NCI-H524 (cell line): ENCODE data around the gene GIMAP8.

Experiments
- DNase-seq, 2 experiments: peaks; one replicate each; lab custom pipeline; 2025; lab: John Stamatoyannopoulos, UW

GIMAP8 gene

DNA sequence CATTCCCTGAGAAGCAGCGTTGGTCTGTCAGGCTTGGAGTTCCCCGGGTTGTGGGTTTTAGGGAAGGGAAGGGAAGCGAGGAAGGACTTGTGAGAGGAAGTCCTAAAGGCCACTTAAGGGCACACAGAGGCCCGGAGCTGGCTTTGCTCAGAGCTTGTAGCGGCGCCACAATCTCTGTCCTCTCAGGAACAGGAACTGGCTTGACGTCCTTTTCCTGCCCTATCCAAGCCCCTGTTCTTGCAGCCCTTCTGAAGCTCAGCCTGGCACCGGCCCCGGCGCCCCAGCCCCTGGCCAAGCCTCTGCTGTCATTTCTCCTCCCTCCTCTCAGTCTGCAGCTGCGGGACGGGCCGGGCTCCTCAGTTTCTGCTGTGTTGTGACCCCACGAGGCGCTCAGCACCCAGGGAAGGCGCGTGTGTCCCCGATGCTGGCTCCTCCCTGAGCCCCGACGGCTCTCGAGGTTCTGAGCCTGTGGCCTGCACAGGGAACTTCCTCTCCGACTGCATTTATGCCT is at the start of gene GIMAP8:
TSS of gene GIMAP8 (plus strand) at position 140 of the 511 bp plus-strand sequence. CDS start 16,069 bp downstream, outside the sequence.
- DNase-seq: no peak

GRCh38 chr7:150400788-150401423 is 49.5 kb upstream of the GIMAP8 start:
- DNase-seq: no peak

DNA sequence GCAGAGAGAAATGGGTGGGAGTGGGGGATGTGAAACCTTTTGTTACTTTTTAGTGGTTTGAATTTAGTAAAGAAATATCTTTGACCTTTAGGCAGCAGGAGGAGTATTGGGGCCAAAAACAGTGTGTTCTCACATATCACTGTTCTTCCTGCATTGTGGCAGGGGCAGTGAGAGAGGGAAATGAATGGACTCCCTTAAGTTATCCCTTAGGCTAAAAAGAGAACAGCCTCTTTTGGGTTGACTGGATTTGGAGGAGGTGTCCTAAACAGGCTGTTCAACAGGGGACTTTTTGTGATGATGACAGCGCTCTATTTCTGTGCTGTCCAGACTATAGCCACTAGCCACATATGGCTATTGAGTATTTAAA is 49.0 kb upstream of the GIMAP8 start:
- DNase-seq: no peak

DNA sequence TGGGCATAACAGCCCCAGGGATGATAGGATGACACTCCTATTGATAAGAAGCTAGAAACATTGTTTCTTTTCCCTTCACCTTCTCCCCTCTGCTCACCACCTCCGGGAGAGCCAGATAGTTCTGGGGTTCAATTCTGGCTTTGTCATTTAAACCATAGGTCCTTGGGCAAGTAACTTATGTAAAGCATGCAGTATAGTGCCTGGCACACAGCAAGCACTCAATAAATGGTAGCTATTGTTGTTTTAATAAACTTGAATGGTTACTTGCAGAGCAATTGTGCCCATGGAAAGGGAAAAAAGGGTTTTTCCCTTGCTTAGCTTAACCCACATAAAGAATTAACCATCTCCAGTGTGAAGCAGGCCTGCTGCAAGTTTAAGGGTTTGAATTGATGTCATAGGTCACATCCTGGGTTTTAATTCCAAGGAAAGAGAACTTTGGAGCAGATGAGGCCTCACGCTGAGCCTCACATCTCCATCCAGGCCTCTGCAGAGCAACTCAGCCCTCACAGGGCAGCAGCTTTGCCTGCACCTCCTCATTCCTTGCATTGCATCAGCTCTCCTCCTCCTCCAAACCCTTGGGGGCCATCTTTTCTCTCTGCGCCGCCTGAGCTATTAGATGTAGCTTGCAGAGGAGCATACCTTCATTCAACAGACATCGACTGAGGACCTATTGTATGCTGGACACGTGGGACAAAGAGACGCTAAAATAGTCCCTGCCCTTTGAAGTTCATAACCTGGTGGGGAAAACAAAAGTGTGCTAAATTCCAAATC is 48.4 kb upstream of the GIMAP8 start:
- no peak for DNase-seq

GRCh38 chr7:150402671-150403321 is 47.6 kb upstream of the GIMAP8 start:
- DNase-seq: no peak

DNA sequence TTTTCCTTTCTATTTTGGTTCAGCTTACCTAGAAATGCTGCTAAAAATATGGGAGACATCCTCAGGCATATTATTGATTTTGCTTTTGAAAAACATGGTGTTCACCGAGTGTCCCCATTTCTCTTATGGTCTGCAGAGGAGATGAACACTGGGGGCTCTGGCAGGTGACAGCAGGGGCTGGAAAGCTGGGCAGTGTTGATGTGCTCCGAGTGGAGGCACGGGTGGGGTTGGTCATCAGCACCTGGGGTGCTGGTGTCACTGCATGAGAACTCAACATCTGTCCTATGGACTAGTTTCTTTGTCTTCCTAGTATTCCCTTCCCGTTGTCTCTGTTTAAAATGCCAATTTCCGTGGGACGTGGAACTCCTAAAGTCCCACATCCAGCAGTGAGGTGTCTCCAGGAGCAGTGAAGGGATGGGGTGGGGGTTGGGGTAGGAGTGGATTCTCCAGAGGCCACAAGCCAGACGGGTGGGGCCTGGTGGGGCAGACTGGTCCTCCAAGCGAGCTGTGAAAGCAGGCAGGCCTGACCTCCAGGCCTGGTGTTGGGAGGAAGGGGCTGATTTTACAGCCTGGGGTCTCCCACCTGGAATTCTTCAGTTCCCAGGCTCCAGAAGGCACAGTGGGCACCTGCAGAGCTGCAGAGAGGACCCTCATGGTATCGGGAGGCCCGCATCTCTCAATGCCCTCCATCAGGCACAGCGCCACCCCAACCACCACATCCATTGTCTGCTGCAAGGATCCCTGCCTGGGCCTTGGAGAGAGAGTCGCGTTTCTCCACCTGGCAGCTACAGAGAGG is 46.9 kb upstream of the GIMAP8 start:
- no peak for DNase-seq

- DNase-seq: no peak
Measured at GRCh38 chr7:150404172-150404804, 46.1 kb upstream of the GIMAP8 start.

GRCh38 chr7:150404805-150405583 is 45.4 kb upstream of the GIMAP8 start:
- DNase-seq: peak; percentile 37 to 77

- peak in 1 of 2 experiments; percentile 43 for DNase-seq
Measured at GRCh38 chr7:150405584-150406311, 44.7 kb upstream of the GIMAP8 start.

DNA sequence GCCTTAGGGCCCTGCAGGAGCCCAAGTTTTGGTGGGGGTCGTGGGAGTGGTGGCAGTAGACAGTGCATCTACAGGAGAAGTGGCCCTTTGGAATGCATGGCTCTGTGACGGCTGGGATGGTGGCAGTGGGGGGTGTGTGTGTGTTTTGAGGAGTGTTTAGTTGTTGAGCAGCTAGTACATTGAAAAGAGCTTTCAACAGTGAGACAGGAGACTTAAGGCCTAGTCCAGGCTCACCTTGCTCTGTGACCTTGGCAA is 44.2 kb upstream of the GIMAP8 start:
- DNase-seq: no peak

GRCh38 chr7:150406567-150407421 is 43.6 kb upstream of the GIMAP8 start:
- DNase-seq: peak in 1 of 2 experiments; percentile 23

DNA sequence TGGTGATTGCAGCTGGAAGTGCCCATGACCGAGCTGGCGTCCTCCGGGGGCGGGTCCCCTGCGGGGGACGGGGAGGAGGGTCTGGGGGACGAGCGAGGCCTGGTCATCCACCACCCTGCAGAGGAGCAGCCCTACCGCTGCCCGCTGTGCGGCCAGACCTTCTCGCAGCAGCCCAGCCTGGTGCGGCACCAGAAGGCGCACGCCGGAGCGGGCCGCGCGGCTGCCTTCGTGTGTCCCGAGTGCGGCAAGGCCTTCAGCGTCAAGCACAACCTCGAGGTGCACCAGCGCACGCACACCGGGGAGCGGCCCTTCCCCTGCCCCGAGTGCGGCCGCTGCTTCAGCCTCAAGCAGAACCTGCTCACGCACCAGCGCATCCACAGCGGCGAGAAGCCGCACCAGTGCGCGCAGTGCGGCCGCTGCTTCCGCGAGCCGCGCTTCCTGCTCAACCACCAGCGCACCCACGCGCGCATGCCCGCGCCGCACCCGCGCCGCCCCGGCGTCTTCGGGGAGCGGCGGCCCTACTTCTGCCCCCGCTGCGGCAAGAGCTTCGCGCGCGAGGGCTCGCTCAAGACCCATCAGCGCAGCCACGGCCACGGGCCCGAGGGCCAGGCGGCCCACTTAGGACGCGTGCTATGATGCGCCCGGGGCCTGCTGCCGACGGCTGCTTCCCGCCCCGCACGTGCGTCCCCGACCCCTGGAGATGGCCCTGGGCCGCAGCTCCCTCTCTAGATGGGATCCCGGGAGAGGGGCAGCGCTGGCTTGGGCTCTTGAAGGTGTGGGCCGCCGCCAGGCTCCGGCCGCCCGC is 42.6 kb upstream of the GIMAP8 start:
- no peak for DNase-seq

- DNase-seq: no peak
Measured at GRCh38 chr7:150408393-150409299, 41.8 kb upstream of the GIMAP8 start.

DNA sequence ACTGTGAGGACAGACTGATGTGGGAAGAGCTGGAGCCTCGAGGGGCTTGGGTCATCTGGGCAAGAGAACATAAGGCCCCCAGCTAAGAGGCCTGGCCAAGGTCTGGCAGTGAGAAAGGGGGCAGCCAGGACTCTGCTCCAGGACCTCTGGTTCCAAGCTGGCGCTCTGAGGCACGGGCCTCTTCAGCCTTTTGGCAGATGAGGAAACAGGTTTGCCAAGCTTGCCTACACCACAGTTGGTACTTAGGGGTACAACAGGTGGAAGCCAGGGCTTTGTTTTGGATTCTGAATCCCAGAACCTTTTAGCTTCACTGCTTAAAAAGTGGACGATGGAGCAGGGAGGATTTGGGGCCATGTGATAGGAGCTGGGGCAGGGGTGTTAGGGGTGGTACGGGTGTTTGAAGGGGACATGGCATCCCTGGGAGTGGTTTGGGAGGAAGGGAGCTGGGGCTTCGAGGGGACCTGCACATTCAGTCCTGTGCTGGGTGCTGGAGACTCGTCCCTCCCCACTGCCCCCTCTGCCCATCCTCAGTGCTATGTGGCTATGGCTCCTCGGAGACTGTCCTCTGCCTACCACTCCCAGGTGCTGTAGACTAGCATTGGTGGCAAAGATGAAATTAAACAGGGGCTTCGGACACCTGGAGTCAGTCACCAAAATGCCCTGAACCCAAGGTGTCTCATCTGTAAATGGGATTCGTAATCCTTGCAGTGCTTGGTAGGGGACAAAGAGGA is 41.0 kb upstream of the GIMAP8 start:
- DNase-seq: no peak

- DNase-seq: no peak
Measured at GRCh38 chr7:150410131-150410530, 40.3 kb upstream of the GIMAP8 start.

GRCh38 chr7:150410680-150411346 is 39.6 kb upstream of the GIMAP8 start:
- no peak for DNase-seq
